Measurements from ENCODE around the gene FAM228B. TPM values are rescaled to one million over a fixed set of nuclear protein-coding genes. Genes with fewer than 3 reads are reported as not detected.

The FAM228B gene
- total and polyA plus RNA-seq, 9 of the 15 experiments (the other 6 are each of a cell fraction or from before 2014, with no cell fraction given), result 1.1 to 3.7 (median 2.6) TPM

DNA sequence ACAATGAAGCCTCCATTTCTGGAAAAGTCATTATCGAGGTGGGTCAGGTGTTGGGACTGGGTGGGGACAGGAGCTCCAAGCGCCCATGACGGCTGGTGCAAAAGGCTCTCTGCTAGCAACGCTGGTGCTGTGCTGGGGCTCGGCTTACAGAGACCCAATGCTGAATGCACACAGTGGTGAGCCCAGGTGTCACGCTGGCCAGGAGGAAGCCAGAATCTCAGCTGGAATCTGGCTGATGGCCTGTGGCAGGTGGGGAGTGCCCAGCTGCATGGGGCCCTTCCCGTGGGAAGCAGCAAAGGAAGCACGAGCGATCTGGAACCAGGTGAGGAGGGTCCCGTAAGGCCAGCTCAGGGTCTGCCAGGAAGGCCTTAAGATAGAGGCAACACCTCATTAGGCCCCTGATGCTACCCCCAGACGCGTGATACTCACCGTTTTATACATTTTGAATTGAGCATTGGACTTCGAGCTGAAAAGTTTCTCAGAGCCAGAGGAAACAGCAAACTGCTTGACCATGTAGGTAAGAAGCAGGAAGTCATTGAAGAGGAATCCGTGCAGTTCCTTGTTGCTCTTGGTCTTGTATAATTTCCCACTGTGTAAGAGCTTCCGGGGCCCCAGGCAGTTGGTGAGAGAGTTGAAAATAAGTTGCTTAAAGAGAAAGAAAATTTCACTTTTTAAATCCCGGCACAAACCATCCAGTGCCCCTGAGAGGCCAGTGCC is 86.3 kb downstream of the FAM228B start:
- in situ Hi-C loops (cut with MboI) (no loop called here), intact Hi-C loops (cut with micrococcal nuclease) (no loop called here)
- ChIA-PET POLR2A (interaction anchor here (0.6 to 2.0 kb wide), 3 partner anchors 8 to 383 kb away, joined by 3 to 6 read pairs (median 3); no protein-coding TSS in a partner anchor), CTCF (ENCODE audit: low intra/inter-chr PET ratio) (no interaction called here)
- H3K27ac ChIP-seq (ENCODE audit: extremely low read depth, low read depth, low read length), result no peak overlapping the region
- no peaks in the 10 kb centered on the region for H3K36me3 ChIP-seq (ENCODE audit: control insufficient read depth, insufficient read depth, low read length)
- no peak overlapping the region for H2AFZ ChIP-seq (ENCODE audit: low read depth, low read length)
- no peak overlapping the region for H3K9ac ChIP-seq (ENCODE audit: insufficient read depth in 1 of 2, low read depth in 2 of 2, low read length in 2 of 2)
- FAIRE-seq (no peak), ATAC-seq (no peak), DNase-seq (ENCODE audit: extremely low read depth in 1 of 4, low spot score in 3 of 4) (no peak)
- BruUV-seq (replicated peaks), result no TSS peak
- H3K4me3 ChIP-seq, result no peak overlapping the region
- H4K20me1 ChIP-seq (replicated peaks; ENCODE audit: control insufficient read depth, insufficient read depth, low read length), result no peaks in the 10 kb centered on the region
- H3K9me1 ChIP-seq (ENCODE audit: control insufficient read depth, insufficient read depth, low read length), result no peaks in the 10 kb centered on the region
- H3K4me1 ChIP-seq (replicated peaks in 1 of 2; ENCODE audit: control insufficient read depth in 2 of 2, insufficient read depth in 2 of 2, low read length in 2 of 2), result peaks cover 0 to 3% of the 10 kb centered on the region in 2 experiments; a peak in 1 of 5 replicates
- 64% methylated on average over 15 of the region's 17 CpGs for WGBS (ENCODE audit: insufficient coverage, low coverage, missing lambda C conversion rate)
- no peaks in the 10 kb centered on the region for H3K79me2 ChIP-seq (ENCODE audit: control insufficient read depth, insufficient read depth, low read length)
- no peaks in the 10 kb centered on the region for H3K27me3 ChIP-seq (ENCODE audit: control insufficient read depth in 2 of 2, insufficient read depth in 2 of 2, low read length in 2 of 2)
- no peaks in the 10 kb centered on the region for H3K9me3 ChIP-seq (replicated peaks; ENCODE audit: control insufficient read depth, insufficient read depth, low read depth, low read length)
- H3K4me2 ChIP-seq (ENCODE audit: insufficient read depth, low read length), result no peak overlapping the region
- TF ChIP-seq, protein P1, sequence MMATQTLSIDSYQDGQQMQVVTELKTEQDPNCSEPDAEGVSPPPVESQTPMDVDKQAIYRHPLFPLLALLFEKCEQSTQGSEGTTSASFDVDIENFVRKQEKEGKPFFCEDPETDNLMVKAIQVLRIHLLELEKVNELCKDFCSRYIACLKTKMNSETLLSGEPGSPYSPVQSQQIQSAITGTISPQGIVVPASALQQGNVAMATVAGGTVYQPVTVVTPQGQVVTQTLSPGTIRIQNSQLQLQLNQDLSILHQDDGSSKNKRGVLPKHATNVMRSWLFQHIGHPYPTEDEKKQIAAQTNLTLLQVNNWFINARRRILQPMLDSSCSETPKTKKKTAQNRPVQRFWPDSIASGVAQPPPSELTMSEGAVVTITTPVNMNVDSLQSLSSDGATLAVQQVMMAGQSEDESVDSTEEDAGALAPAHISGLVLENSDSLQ (IDR thresholded peaks at IDR 0.05), result no peak
- TF ChIP-seq, protein P2, sequence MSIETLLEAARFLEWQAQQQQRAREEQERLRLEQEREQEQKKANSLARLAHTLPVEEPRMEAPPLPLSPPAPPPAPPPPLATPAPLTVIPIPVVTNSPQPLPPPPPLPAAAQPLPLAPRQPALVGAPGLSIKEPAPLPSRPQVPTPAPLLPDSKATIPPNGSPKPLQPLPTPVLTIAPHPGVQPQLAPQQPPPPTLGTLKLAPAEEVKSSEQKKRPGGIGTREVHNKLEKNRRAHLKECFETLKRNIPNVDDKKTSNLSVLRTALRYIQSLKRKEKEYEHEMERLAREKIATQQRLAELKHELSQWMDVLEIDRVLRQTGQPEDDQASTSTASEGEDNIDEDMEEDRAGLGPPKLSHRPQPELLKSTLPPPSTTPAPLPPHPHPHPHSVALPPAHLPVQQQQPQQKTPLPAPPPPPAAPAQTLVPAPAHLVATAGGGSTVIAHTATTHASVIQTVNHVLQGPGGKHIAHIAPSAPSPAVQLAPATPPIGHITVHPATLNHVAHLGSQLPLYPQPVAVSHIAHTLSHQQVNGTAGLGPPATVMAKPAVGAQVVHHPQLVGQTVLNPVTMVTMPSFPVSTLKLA (conservative IDR thresholded peaks at IDR 0.05), result no peak
- TF ChIP-seq, protein P3, sequence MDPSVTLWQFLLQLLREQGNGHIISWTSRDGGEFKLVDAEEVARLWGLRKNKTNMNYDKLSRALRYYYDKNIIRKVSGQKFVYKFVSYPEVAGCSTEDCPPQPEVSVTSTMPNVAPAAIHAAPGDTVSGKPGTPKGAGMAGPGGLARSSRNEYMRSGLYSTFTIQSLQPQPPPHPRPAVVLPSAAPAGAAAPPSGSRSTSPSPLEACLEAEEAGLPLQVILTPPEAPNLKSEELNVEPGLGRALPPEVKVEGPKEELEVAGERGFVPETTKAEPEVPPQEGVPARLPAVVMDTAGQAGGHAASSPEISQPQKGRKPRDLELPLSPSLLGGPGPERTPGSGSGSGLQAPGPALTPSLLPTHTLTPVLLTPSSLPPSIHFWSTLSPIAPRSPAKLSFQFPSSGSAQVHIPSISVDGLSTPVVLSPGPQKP (CRISPR knock-in tag; IDR thresholded peaks at IDR 0.05), result no peak
- TF ChIP-seq GABPA (tag; conservative IDR thresholded peaks at IDR 0.05; ENCODE audit: low read depth), result no peak
- no peak for TF ChIP-seq ZNF586 (CRISPR knock-in tag; conservative IDR thresholded peaks at IDR 0.05)
- no peak for TF ChIP-seq PTTG1 (tag; IDR thresholded peaks at IDR 0.05; ENCODE audit: low read depth)
- no peak for TF ChIP-seq SMARCB1 (IDR thresholded peaks at IDR 0.05; ENCODE audit: insufficient read length, low read depth)
- no peak for TF ChIP-seq CHD1 (IDR thresholded peaks at IDR 0.05; ENCODE audit: low read length)
- TF ChIP-seq ZKSCAN3 (CRISPR knock-in tag; IDR thresholded peaks at IDR 0.05), result no peak
- no peak for TF ChIP-seq NCOR1 (IDR thresholded peaks at IDR 0.05)
- TF ChIP-seq ZNF143 (CRISPR knock-in tag; IDR thresholded peaks at IDR 0.05), result no peak
